B cell (primary cell): ENCODE results near the gene CACNB4.

Source experiments
- CTCF ChIP-seq: fragments of 200-600 bp; IDR thresholded peaks from one replicate; pipeline ENCODE4 v1.8.0; 2022; ENCODE audit warnings: antibody characterized with exemption, mild to moderate bottlenecking
- EZH2 ChIP-seq: IDR thresholded peaks from 2 replicates; pipeline ENCODE4 v1.6.1; 2012; ENCODE audit warnings: borderline replicate concordance, low read depth, mild to moderate bottlenecking, moderate library complexity, low read length; ENCODE audit not compliant: insufficient read depth, poor library complexity, severe bottlenecking

- TF ChIP-seq CTCF (no peak), EZH2 (no peak)
Measured at GRCh38 chr2:152078023-152078422, 20.8 kb downstream of the CACNB4 start.
